HL-60 (cell line): ENCODE data around the gene MED26.

Source experiments
- DNase-seq, 2 experiments: peaks; one replicate each; pipeline ENCODE4 v3.0.0-alpha.2; 2010 to 2020; ENCODE audit warnings: low read depth in 1 of 2, low spot score in 1 of 2
- H3K27ac ChIP-seq: fragments of 250-450 bp; sonication (Bioruptor Pico); replicated peaks from 2 replicates; pipeline ENCODE4 v1.5.1; 2020; ENCODE audit warnings: mild to moderate bottlenecking, moderate library complexity
- H3K27me3 ChIP-seq: fragments of 250-450 bp; sonication (Bioruptor Pico); 2 replicates; pipeline ENCODE4 v1.5.1; 2021; ENCODE audit warnings: mild to moderate bottlenecking, moderate library complexity; ENCODE audit not compliant: insufficient read depth, poor library complexity, severe bottlenecking
- H3K4me3 ChIP-seq: replicated peaks from 2 replicates; pipeline ENCODE4 v1.5.1; 2011; ENCODE audit warnings: mild to moderate bottlenecking, control low read depth, low read length; ENCODE audit not compliant: insufficient read depth
- GABPA ChIP-seq: IDR thresholded peaks from 2 replicates; pipeline ENCODE4 v1.6.1; 2012; ENCODE audit warnings: low read depth
- POLR2AphosphoS5 ChIP-seq: IDR thresholded peaks from 2 replicates; pipeline ENCODE4 v1.6.1; 2012; ENCODE audit warnings: low read depth
- SPI1 ChIP-seq: IDR thresholded peaks from 2 replicates; pipeline ENCODE4 v1.6.1; 2012; ENCODE audit warnings: low read depth, mild to moderate bottlenecking, borderline replicate concordance
- TF ChIP-seq, protein P1 (sequence below): IDR thresholded peaks from one replicate; pipeline ENCODE4 v1.5.1; 2011; ENCODE audit warnings: low read length, control low read depth, inconsistent platforms; ENCODE audit not compliant: insufficient read depth
- TF ChIP-seq, protein P2 (sequence below): IDR thresholded peaks from 2 replicates; pipeline ENCODE4 v1.6.1; 2012; ENCODE audit warnings: low read depth; ENCODE audit not compliant: insufficient replicate concordance

The MED26 gene

GRCh38 chr19:16599655-16600346, 28.2 kb downstream of the MED26 start:
- no peak overlapping the region for H3K27ac ChIP-seq
- DNase-seq: no peak
- no peak overlapping the region for H3K4me3 ChIP-seq
- TF ChIP-seq SPI1: no peak
- TF ChIP-seq, protein P1, sequence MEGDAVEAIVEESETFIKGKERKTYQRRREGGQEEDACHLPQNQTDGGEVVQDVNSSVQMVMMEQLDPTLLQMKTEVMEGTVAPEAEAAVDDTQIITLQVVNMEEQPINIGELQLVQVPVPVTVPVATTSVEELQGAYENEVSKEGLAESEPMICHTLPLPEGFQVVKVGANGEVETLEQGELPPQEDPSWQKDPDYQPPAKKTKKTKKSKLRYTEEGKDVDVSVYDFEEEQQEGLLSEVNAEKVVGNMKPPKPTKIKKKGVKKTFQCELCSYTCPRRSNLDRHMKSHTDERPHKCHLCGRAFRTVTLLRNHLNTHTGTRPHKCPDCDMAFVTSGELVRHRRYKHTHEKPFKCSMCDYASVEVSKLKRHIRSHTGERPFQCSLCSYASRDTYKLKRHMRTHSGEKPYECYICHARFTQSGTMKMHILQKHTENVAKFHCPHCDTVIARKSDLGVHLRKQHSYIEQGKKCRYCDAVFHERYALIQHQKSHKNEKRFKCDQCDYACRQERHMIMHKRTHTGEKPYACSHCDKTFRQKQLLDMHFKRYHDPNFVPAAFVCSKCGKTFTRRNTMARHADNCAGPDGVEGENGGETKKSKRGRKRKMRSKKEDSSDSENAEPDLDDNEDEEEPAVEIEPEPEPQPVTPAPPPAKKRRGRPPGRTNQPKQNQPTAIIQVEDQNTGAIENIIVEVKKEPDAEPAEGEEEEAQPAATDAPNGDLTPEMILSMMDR: no peak
- no peak for TF ChIP-seq POLR2AphosphoS5
- TF ChIP-seq, protein P2, sequence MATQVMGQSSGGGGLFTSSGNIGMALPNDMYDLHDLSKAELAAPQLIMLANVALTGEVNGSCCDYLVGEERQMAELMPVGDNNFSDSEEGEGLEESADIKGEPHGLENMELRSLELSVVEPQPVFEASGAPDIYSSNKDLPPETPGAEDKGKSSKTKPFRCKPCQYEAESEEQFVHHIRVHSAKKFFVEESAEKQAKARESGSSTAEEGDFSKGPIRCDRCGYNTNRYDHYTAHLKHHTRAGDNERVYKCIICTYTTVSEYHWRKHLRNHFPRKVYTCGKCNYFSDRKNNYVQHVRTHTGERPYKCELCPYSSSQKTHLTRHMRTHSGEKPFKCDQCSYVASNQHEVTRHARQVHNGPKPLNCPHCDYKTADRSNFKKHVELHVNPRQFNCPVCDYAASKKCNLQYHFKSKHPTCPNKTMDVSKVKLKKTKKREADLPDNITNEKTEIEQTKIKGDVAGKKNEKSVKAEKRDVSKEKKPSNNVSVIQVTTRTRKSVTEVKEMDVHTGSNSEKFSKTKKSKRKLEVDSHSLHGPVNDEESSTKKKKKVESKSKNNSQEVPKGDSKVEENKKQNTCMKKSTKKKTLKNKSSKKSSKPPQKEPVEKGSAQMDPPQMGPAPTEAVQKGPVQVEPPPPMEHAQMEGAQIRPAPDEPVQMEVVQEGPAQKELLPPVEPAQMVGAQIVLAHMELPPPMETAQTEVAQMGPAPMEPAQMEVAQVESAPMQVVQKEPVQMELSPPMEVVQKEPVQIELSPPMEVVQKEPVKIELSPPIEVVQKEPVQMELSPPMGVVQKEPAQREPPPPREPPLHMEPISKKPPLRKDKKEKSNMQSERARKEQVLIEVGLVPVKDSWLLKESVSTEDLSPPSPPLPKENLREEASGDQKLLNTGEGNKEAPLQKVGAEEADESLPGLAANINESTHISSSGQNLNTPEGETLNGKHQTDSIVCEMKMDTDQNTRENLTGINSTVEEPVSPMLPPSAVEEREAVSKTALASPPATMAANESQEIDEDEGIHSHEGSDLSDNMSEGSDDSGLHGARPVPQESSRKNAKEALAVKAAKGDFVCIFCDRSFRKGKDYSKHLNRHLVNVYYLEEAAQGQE: no peak
- TF ChIP-seq GABPA: no peak
- H3K27me3 ChIP-seq: no peaks in the 10 kb centered on the region

DNA sequence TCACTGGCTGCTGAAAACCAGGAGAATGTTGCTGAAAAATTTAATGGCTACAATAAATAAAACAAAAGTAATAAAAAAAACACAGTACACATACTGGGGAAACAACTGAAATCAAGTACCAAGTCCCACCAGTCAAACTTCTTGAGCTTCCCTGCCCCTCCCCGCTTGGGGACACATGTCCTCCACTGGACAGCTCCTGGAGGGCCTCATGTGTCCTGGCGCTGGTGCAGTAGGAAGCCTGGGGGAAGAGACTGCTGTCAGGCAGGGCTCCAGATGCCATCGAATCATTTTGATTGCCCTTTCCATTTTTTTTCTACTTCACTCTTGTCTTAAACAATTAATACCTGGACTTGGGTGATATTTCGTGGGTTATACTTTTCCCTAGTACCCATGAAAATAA, 29.2 kb downstream of the MED26 start:
- no peak for DNase-seq
- H3K4me3 ChIP-seq: no peak overlapping the region
- TF ChIP-seq POLR2AphosphoS5: no peak
- TF ChIP-seq, protein P1: no peak
- no peak for TF ChIP-seq GABPA
- no peak for TF ChIP-seq SPI1
- TF ChIP-seq, protein P2: peak; percentile 47
- H3K27ac ChIP-seq: no peak overlapping the region
- H3K27me3 ChIP-seq: no peaks in the 10 kb centered on the region

GRCh38 chr19:16596399-16596798, 31.6 kb downstream of the MED26 start:
- H3K4me3 ChIP-seq: no peak overlapping the region
- TF ChIP-seq, protein P1: no peak
- no peak for TF ChIP-seq POLR2AphosphoS5
- TF ChIP-seq SPI1: no peak
- TF ChIP-seq, protein P2: no peak
- no peak for TF ChIP-seq GABPA
- no peak overlapping the region for H3K27ac ChIP-seq
- DNase-seq: no peak
- no peaks in the 10 kb centered on the region for H3K27me3 ChIP-seq
